Sigmoid colon (tissue), 4 donors: ENCODE results near the gene OGN.

Experiments
- CTCF ChIP-seq, 4 experiments: fragments of 450-650 bp in 3 of 4; fragments of 200-600 bp in 1 of 4; IDR thresholded peaks; one replicate each; pipeline ENCODE4 v1.5.1; 2016 to 2019; ENCODE audit warnings: antibody characterized with exemption in 4 of 4, mild to moderate bottlenecking in 3 of 4, moderate library complexity in 2 of 4
- EP300 ChIP-seq, 4 donors: sonication (generic); formaldehyde crosslinking; IDR thresholded peaks; one replicate each; pipeline ENCODE4 v1.6.1; 2017; ENCODE audit warnings: antibody characterized with exemption in 4 of 4
- POLR2A ChIP-seq, 2 donors: fragments of 450-650 bp; IDR thresholded peaks; one replicate each; pipeline ENCODE4 v1.6.1; 2016; ENCODE audit warnings: antibody characterized with exemption in 2 of 2, mild to moderate bottlenecking in 2 of 2, moderate library complexity in 2 of 2
- POLR2AphosphoS5 ChIP-seq, 4 donors: sonication (generic); formaldehyde crosslinking; IDR thresholded peaks; one replicate each; pipeline ENCODE4 v1.6.1; 2017; ENCODE audit warnings: antibody characterized with exemption in 4 of 4

GRCh38 chr9:92404042-92404836 is at the start of gene OGN:
- no peak for TF ChIP-seq CTCF (IDR thresholded peaks at IDR 0.05)
- TF ChIP-seq EP300 (IDR thresholded peaks at IDR 0.05), result no peak
- no peak for TF ChIP-seq POLR2A (IDR thresholded peaks at IDR 0.05)
- no peak for TF ChIP-seq POLR2AphosphoS5 (IDR thresholded peaks at IDR 0.05)
